Activated CD8-positive, alpha-beta memory T cell treated with anti-CD3 and anti-CD28 coated beads, Interleukin-2, amount 50 U/mL, for 48 hours (primary cell): ENCODE results near the gene DNAJC28.
"Not testable (repeated sequence)": the region's sequence is repeated elsewhere in the genome, so short reads cannot be mapped to it uniquely, and the experiment has no call there.

Source experiments
- DNase-seq: peaks from one replicate; pipeline ENCODE4 v3.0.0-alpha.2; 2020

DNAJC28 gene

DNA sequence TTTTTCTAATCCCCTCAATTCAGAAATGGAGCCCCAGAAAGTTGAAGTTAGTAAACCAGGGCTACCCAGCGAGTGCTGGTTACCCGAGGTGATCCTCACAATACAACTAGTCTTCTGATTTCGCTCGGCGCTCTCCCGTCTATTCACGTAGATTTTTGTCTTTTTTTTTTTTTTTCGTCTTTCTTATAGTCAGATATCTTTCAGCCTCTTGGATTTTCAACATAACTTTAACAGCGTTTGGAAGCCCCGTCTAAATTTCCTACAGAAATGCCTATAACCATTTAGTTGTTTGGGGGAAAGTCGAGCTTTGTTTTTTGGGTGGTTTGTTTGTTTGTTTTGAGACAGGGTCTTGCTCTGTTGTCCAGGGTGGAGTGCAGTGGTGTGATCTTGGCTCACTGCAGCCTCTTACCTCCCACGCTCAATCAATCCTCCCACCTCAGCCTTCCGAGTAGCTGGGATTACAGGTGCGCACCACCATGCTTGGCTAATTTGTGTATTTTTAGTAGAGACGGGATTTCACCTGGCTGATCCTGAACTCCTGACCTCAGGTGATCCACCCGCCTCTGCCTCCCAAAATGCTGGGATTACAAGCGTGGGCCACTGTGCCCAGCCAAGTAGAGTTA, 10.9 kb downstream of the DNAJC28 start:
- no peak for DNase-seq

DNA sequence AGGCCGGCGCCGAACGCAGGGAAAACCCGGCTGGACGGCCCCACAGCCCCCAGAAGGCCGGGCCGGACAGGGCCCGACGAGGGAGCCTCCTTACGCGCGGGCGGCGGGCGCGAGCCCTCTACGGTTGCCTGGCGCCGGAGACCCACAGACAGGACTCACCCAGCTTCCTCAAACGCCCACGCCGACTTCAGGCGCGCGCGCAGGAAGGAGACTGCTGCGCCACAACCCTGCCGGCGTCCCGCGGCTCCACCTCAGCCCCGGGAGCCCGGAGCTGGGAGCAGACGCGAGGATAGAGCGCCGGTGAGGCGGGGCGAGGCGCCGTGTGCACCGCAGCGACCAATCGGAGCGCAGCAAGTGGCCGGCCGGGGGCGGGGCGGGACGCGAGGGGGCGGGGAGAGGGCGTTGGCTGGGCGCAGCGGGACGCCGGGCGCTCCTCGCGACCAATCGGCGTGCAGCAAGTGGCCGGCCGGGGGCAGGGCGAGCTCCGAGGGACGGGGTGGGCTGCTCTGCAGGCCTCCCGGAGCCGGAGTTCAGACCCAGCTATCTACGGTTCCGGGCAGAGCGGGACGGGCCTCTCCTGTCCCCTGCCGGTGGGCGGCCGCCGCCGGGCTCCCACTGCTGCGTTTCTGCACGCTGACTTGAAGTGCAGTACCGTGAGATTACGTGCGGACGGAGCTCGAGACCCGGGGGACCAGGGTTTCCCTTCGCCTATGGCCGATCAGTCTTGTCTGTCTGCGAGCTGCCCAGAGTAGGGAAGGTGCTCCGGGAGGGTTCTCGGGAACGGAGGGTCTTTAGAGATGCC, 11.6 kb downstream of the DNAJC28 start, which contains the start of gene TMEM50B:
Gene TMEM50B (minus strand): TSS at position 296 of the 802 bp plus-strand sequence. CDS start 11,089 bp downstream, outside the sequence.
- peak; percentile 97 for DNase-seq

DNA sequence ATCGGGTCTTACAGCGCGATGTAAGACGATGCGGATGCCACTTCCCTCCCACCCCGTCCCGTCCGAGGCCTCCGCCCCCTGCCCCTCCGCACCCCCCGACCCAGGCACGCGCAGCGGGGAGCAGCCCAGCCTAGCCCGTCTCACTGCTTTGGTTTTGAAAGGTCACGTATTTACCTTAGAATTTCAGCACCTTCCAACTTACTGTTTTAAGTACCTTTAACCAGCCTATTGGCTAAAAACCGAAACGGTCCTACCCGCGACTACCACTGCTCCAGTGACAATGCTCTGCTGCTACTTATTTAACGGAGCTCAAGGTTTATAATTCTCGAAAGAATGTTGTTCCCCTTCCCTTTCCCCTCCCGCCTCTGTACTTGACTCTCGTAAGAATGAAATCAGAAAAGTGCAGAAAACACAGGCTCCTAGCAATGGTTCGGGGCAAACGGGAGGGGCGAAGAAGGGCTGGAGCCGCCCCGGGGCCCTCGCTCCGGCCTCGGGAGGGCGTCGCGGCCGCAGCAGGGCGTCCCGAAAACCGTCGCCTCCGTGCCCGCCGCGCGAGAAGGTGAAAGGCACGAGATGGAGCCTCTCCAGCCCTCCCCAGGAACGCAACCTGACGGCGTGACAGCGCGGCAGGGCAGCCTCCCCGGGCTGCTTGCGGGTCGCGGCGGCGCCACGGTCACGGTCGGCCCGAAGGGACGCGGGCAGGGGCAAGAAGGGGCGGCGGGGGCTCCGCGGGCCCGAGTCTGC, 12.4 kb downstream of the DNAJC28 start:
- peak; percentile 72 for DNase-seq

DNA sequence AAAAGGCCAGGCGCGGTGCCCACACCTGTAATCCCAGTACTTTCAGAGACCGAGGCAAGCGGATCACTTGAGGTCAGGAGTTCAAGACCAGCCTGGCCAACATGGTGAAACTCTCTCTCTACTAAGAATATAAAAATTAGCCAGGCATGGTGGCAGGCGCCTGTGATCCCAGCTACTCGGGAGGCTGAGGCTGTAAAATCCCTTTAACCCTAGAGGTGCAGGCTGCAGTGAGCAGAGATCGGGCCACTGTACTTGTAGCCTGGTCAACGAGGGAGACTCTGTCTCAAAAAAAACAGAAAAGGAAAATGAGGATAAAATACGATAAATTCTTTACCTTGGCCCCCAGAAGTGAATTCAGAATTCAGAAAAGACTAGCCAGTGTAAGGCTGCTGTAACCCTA, 13.3 kb downstream of the DNAJC28 start:
- DNase-seq: no peak

DNA sequence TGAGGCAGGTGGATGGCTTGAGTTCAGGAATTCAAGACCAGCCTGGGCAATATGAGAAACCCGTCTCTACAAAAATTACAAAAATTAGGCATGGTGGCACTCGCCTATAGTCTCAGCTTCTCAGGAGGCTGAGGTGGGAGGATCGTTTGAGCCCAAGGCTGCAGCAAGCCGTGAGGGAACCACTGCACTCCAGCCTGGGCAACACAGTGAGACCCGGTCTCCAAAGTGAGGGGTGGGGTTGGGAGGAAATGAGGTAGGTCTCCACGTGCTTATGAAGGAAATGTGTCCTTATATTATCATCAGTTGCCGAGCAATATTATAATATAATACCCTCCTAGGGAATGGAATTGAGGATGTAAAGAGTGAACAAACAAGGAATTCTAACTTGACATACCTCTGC, 14.4 kb downstream of the DNAJC28 start:
- no peak for DNase-seq

DNA sequence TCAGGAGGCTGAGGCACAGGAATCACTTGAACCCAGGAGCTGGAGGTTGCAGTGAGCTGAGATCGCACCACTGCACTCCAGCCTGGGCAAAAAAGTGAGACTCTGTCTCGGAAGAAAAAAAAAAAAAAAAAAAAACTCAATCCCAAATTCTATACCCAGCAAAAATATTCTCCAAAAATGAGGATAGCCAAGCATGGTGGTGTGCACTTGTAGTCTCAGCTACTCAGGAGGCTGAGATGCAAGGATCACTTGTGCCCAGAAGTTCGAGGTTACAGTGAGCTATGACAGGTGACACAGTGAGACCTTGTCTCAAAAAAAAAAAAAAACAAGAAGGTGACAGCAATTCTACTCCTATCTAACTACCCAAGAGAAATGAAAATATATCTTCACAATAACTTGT, 18.2 kb downstream of the DNAJC28 start:
- DNase-seq: no peak

DNA sequence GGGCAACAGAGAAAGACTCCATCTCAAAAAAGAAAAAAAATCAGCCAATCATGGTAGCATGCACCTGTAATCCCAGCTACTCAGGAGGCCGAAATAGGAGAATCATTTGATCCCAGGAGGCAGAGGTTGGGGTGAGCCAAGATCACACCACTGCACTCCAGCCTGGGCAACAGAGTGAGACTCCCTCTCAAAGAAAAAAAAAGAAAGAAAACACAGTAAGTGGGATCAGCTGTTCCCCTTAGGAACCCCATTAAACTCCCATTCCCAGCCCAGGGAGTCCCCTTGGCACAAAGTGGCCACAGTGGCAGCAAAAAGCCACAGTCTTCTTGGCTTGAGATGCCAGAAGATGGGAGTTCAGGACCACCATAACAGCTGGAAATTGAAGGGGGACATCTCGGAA, 20.8 kb downstream of the DNAJC28 start:
- no peak for DNase-seq

DNA sequence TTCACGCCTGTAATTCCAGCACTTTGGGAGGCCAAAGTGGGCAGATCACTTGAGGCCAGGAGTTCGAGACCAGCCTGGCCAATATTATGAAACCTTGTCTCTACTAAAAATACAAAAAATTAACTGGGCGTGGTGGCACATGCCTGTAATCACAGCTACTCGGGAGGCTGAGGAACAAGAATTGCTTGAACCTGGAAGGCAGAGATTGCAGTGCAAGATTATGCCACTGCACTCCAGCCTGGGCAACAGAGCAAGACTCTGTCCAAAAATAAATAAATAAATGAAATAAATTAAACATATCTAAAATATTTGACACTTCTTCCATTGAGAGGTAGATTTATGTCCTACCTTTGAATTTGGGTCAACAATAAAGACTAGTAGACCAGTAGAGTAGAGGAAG, 22.3 kb downstream of the DNAJC28 start:
- DNase-seq: not testable (repeated sequence)

DNA sequence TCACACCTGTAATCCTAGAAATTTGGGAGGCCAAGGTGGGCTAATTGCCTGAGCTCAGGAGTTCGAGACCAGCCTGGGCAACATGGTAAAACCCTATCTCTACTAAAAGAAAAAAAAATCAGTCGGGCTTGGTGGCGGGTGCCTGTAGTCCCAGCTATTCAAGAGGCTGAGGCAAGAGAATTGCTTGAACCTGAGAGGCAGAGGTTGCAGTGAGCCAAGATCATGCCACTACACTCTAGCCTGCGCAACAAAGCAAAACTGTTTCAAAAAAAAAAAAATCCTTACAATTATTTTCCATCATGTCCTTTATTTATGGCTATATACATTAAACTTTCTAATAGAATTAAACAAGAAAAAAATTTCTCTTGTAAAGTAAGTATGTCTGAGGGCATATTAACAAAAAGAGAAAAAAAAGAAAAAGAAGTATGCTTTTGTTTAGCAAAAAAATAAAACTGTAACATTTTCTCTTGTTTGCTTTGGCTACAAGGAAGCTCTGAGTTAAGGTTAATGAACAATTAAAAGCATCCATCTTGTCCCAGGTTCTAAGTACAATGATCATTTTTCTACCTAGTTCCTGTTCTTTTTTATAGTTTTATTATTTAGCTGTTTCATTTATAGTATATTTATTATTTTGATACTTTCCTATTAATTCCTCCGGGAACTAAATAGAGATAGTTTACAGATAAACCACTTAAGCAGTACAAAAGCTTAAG, 29.8 kb downstream of the DNAJC28 start:
- no peak for DNase-seq

DNA sequence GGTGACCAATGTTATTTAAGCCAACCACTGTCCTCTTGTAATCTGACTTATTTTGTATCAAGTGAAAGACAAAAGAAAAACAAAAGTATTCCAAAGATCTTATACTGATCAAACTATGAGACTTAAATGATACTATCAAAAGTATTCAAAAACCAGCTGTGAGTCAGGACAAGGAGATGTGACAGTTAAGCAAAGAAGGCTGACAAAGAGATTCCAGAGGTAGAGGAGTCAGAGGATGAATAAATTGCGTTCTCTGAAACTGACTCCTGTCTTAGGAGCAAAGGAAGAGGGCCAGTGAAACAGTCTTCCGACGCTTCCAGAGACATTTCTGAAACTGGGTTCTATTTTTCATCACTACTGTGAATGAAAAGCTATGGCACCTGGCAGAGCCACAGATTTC, 32.7 kb downstream of the DNAJC28 start:
- no peak for DNase-seq

DNA sequence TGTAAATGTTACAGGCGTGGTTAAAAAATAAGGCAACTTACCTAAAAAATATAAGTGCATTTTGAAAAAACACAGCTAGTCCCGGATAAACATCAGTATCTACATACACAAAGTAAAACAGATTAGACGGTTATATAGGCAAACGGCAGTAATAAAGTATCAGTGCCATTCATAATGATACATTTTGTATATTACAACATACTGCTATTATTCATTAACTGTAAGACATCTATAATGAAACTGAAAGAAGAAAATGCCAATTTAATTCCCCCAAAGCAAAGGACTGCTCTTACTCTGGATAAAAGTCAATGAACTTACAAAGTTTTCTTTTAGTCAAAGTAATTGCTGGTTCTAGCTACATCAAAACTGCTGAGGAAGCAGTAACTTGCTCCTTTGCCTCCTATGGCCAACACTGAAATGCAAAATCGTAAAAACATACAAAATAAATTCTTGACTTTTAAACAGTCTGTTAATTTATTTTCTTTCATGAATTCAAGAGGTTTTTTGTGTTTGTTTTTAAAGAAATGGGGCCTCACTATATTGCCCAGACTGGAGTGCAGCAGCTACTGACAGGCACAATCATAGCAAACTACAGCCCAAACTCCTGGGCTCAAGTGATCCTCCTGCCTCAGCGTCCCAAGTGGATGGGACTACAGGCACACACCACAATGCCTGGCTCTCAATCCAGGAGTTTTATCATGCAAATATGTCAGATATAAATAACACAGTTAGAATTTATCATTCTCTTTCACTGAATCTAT, 35.6 kb downstream of the DNAJC28 start:
- DNase-seq: no peak

DNA sequence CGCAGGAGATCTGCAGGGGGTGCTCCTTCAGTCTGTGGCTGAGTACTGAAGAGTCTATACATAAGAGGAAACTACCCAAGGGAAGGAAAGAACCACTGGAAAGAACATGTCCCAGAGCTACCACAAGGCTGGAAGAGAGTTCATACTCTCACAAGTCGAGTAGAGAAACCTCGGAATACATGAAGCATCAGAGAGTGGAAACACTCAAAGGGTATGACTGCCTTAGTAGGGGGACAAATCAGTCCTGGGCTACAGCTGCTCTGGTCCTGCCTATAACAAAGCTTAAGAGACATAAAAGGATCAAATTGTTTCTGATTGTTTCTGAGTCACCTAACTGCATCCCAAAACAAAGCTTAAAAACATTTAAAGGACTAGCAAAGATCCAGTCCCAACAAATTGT, 39.2 kb downstream of the DNAJC28 start:
- DNase-seq: no peak

DNA sequence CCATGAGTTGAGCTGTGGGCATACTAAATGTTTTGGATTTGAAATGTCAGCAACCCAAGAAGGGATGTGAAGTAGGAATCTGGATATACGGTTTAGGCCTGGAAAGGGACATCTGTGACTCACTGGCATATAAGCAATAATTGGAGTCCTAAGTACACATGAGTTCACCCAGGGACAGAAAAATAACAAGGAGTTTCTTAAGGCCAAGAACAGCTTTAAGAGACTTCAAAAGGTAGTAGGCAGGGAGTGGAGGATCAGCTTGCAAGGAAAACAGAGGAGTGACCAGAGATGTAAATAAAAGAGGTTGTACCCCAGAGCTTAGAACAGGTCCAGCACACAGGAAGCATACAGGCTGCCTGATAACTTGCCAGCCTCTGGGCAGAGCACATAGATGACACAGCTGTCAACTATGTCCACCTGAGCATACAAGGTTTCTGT, 39.9 kb downstream of the DNAJC28 start:
- no peak for DNase-seq

DNA sequence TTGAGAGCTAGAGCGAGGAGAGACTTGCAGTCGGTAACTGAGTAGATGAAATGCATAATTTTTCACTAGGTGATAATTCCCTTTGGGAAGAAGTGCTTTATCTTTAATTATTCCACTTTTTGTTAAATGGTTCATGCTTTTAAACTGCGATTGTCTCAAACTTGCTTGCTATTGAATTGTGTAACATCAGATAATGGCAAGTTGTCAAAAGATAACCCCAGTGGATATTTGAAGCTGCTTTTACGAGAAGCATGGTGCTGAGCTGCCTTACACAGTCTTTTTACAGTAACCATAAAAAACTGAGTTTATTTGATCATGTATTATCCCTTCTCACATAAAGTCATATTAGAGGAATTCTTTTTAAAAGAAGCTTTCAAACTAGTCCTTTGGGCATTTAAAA, 41.9 kb downstream of the DNAJC28 start:
- no peak for DNase-seq

DNA sequence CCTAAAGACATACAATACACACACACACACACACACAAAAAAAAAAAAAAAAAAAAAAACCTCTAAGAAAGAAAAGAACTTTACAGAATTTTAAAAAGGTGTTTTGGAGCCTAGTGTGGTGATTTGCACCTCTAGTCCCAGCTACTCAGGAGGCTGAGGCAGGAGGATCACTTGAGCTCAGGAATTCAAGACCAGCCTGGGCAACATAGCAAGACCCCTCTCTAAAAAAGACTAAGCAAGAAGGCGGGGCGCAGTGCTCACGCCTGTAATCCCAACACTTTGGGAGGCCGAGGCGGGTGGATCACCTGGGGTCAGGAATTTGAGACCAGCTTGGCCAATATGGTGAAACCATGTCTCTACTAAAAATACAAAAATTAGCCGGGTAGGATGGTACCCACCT, 44.9 kb downstream of the DNAJC28 start:
- DNase-seq: peak; percentile 2

DNA sequence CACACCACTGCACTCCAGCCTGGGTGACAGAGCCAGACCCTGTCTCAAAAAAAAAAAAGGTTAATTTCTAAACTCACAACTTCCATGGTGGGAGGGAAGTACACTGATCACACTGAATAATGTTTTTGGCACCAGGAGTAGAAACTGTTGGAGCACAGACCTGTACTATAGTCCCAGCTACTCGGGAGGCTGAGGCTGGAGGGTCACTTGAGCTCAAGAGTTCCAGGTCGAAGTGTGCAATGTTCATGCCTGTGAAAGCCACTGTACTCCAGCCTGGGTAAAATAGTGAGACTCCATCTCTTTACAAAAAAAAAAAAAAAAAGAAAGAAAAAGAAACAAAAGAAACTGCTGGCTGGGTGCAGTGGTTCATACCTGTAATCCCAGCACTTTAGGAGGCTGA, 47.0 kb downstream of the DNAJC28 start:
- DNase-seq: no peak

DNA sequence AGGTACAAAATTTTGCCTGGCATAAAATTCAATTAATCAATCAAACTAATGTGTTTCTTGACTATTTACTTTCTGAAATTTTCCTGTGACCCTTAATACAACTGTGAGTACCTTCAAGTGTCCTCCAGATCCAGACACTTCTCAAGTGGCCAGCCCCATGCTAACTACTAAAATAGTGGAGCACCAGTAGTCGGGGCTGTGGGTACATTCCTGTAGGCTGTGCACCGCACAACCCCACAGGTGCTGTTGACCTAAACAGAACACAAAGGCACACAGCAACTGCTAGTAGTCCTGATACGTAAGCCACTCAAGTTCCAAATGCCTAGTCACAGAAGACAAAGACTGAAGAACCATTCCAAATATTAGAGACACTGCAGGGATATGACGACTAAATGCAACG, 48.3 kb downstream of the DNAJC28 start:
- DNase-seq: peak; percentile 36

DNA sequence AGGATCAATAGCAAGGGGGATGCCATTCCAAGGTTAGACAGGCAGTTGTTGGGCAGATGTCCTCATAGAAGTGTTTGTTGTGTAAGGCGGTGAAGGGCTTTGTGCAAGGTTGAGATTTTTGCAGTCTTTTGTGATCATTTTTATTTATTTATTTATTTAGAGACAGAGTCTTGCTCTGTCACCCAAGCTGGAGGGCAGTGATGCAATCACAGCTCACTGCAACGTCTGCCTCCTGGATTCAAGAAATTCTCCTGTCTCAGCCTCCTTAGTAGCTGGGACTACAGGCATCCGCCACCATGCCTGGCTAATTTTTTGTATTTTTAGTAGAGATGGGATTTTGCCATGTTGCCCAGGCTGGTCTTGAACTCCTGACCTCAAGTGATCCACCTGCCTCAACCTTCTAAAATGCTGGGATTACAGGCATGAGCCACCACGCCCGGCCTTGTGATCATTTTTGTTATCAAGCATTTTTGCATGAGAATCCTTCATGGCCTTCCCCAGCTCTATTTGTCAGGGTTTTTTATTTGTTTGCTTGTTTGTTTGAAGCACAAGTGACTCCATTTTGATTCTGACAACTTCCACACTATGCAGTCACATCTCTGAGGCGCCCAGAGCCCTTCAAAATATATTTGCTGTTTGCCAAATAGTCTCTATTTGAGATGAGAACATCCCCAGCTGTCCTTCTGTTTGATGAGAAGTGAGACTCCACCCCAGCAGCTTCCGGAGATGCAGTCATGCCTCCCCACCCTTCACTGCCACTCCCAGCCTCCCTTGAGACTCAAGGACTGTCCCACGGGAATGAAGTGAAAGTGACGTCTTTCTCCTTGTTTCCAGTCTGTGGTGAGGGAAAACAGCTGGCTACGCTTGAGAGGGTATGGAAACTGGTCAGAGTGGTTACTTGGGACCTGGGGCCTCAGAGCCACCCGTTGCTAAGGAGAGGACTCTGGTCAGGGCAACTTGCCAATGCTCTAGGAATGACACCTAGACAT, 49.7 kb downstream of the DNAJC28 start:
- DNase-seq: peak; percentile 29
